PC-3 (cell line): ENCODE measurements around the gene ITLN2.
"Not testable (repeated sequence)": the region's sequence is repeated elsewhere in the genome, so short reads cannot be mapped to it uniquely, and the experiment has no call there.

Source experiments
- EZH2 ChIP-seq: fragments of 300-600 bp; sonication (generic); IDR thresholded peaks from one replicate; pipeline ENCODE4 v1.6.1; 2017; ENCODE audit warnings: antibody characterized with exemption, mild to moderate bottlenecking, low read length; ENCODE audit not compliant: unreplicated experiment
- EZH2phosphoT487 ChIP-seq: fragments of 300-600 bp; sonication (generic); IDR thresholded peaks from 2 replicates; pipeline ENCODE4 v1.6.1; 2018; ENCODE audit warnings: mild to moderate bottlenecking, antibody characterized with exemption, low read length, borderline replicate concordance
- TF ChIP-seq, protein P1 (sequence below): fragments of 300-600 bp; sonication (generic); conservative IDR thresholded peaks from 2 replicates; pipeline ENCODE4 v1.5.1; 2017; ENCODE audit warnings: antibody characterized with exemption, low read depth, mild to moderate bottlenecking, low read length

DNA sequence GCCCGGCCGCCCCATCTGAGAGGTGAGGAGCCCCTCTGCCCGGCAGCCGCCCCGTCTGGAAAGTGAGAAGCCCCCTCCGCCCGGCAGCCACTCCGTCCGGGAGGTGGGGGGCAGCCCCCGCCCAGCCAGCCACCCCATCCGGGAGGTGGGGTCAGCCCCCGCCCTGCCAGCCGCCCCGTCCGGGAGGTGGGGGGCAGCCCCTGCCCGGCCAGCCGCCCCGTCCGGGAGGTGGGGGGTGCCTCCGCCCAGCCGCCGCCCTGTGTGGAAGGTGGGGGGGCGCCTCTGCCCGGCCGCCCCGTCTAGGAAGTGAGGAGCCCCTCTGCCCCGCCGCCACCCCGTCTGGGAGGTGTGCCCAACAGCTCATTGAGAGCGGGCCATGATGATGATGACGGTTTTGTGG is 21.3 kb downstream of the ITLN2 start:
- not testable (repeated sequence) for TF ChIP-seq EZH2, EZH2phosphoT487
- TF ChIP-seq, protein P1, sequence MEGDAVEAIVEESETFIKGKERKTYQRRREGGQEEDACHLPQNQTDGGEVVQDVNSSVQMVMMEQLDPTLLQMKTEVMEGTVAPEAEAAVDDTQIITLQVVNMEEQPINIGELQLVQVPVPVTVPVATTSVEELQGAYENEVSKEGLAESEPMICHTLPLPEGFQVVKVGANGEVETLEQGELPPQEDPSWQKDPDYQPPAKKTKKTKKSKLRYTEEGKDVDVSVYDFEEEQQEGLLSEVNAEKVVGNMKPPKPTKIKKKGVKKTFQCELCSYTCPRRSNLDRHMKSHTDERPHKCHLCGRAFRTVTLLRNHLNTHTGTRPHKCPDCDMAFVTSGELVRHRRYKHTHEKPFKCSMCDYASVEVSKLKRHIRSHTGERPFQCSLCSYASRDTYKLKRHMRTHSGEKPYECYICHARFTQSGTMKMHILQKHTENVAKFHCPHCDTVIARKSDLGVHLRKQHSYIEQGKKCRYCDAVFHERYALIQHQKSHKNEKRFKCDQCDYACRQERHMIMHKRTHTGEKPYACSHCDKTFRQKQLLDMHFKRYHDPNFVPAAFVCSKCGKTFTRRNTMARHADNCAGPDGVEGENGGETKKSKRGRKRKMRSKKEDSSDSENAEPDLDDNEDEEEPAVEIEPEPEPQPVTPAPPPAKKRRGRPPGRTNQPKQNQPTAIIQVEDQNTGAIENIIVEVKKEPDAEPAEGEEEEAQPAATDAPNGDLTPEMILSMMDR: not testable (repeated sequence)
